Osteocyte (in vitro differentiated cells): Measurements from ENCODE around the gene ANAPC5. TPM values are rescaled to one million over a fixed set of nuclear protein-coding genes. Genes with fewer than 3 reads are reported as not detected.

Source experiments
- DNase-seq: peaks from one replicate; pipeline ENCODE4 v3.0.0; 2021; ENCODE audit warnings: mixed read lengths; ENCODE audit not compliant: unreplicated experiment; ENCODE audit errors: extremely low spot score
- H3K27ac Mint-ChIP-seq: one replicate; pipeline ENCODE4 v1.8.0; 2021; ENCODE audit warnings: mild to moderate bottlenecking, mixed read lengths; ENCODE audit not compliant: unreplicated experiment
- H3K27me3 Mint-ChIP-seq: one replicate; pipeline ENCODE4 v1.8.0; 2021; ENCODE audit warnings: mixed read lengths; ENCODE audit not compliant: unreplicated experiment
- H3K36me3 Mint-ChIP-seq: one replicate; pipeline ENCODE4 v1.8.0; 2021; ENCODE audit warnings: mixed read lengths; ENCODE audit not compliant: unreplicated experiment
- H3K4me1 Mint-ChIP-seq: one replicate; pipeline ENCODE4 v1.8.0; 2021; ENCODE audit warnings: mixed read lengths; ENCODE audit not compliant: unreplicated experiment
- H3K4me3 Mint-ChIP-seq: one replicate; pipeline ENCODE4 v1.8.0; 2021; ENCODE audit warnings: mild to moderate bottlenecking, moderate library complexity, mixed read lengths; ENCODE audit not compliant: unreplicated experiment
- H3K9me3 Mint-ChIP-seq: one replicate; pipeline ENCODE4 v1.8.0; 2021; ENCODE audit warnings: mixed read lengths; ENCODE audit not compliant: unreplicated experiment
- total RNA-seq: library from RNA; stranded (reverse); gene quantifications from 2 replicates; pipeline ENCODE4 v1.2.1, GENCODE V29; 2021
- TF ChIP-seq, protein P1 (sequence below): fragments of 200-600 bp; sonication (generic); IDR thresholded peaks from 2 replicates; pipeline ENCODE4 v1.5.0; 2021; ENCODE audit warnings: antibody characterized with exemption, mild to moderate bottlenecking, moderate library complexity

ANAPC5 gene
- total RNA-seq, 1 donor from 2014 or later: 130 TPM

DNA sequence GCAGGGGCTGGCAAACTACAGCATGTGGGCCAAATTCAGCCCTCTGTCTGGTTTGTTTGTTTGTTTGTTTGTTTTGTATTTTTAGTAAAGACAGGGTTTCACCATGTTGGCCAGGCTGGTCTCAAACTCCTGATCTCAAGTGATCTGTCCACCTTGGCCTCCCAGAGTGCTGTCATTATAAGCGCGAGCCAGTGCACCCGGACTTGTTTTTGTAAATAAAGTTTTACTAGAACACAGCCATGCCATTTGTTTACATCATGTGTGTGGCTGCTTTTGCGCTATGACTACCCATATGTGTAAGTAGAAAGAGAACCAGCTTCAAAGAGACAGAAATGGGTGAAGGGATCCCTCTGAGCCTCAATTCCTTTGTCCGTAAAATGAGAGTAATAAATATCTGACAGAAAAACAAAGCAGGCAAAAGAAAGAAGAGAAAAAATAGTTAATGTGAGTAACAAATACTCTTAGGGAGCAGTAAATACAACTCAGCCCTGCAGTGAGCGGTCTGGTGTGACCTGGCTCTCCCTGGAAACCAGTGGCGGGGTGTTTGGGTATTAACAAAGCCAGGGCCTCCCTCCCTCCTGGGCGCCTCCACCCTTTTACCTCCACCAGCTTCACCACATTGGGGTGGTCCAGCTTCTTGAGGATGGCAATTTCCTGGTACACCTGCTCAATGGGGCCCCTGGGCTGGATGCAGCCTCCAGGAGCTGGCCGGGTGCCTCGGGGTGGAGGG is 88.8 kb downstream of the ANAPC5 start:
- TF ChIP-seq, protein P1, sequence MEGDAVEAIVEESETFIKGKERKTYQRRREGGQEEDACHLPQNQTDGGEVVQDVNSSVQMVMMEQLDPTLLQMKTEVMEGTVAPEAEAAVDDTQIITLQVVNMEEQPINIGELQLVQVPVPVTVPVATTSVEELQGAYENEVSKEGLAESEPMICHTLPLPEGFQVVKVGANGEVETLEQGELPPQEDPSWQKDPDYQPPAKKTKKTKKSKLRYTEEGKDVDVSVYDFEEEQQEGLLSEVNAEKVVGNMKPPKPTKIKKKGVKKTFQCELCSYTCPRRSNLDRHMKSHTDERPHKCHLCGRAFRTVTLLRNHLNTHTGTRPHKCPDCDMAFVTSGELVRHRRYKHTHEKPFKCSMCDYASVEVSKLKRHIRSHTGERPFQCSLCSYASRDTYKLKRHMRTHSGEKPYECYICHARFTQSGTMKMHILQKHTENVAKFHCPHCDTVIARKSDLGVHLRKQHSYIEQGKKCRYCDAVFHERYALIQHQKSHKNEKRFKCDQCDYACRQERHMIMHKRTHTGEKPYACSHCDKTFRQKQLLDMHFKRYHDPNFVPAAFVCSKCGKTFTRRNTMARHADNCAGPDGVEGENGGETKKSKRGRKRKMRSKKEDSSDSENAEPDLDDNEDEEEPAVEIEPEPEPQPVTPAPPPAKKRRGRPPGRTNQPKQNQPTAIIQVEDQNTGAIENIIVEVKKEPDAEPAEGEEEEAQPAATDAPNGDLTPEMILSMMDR: no peak
- no peak overlapping the region for H3K4me3 Mint-ChIP-seq
- H3K9me3 Mint-ChIP-seq: no peaks in the 10 kb centered on the region
- H3K27ac Mint-ChIP-seq: no peak overlapping the region
- H3K4me1 Mint-ChIP-seq: no peaks in the 10 kb centered on the region
- no peak for DNase-seq
- H3K36me3 Mint-ChIP-seq: peaks cover 38% of the 10 kb centered on the region
- H3K27me3 Mint-ChIP-seq: no peaks in the 10 kb centered on the region

DNA sequence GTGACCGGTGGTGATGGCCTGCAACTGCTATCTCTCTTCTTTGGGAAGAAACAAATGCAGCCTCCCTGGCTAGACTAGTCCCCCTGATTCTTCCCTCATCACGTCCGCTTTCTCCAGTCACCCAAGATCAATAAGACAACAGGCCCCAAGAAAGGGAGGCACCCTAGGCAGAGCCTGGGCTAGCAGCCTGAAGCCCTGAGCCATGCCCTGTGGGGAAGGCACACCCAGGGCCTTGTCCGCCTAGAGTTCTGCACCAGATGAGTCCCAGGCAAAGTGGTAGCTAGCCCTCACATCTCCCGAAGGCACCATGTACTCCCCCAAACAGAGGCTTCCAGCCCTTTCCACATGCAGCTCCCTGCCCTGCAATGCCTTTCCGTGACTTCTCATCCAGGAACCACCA is 90.8 kb downstream of the ANAPC5 start:
- Mint-ChIP-seq H3K36me3 (peaks cover 42% of the 10 kb centered on the region), H3K27me3 (no peaks in the 10 kb centered on the region), H3K9me3 (no peaks in the 10 kb centered on the region), H3K4me3 (no peak overlapping the region), H3K27ac (no peak overlapping the region), H3K4me1 (no peaks in the 10 kb centered on the region)
- no peak for DNase-seq
- TF ChIP-seq, protein P1: no peak

DNA sequence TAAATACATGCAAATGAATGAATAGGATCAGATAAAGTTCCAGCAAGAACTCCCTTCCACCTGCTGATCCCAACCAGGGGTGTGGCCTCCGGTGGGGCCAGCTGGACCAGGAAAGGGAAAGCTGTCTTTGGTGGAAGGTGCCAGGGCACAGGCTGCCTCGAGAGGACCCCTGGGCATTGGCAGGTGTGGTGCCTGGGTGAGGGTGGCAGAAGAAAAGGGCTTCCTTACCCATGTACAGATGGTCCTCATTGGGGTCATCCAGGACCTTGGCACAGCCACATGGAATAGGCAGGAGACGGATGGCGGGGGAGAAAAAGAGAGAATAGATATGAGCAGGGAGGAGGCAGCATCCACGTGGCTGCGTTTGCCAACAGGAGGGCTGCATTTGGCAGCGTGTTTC is 92.1 kb downstream of the ANAPC5 start:
- Mint-ChIP-seq H3K27me3 (no peaks in the 10 kb centered on the region), H3K36me3 (peaks cover 48% of the 10 kb centered on the region), H3K9me3 (no peaks in the 10 kb centered on the region), H3K4me1 (no peaks in the 10 kb centered on the region), H3K27ac (no peak overlapping the region), H3K4me3 (no peak overlapping the region)
- TF ChIP-seq, protein P1: no peak
- no peak for DNase-seq

DNA sequence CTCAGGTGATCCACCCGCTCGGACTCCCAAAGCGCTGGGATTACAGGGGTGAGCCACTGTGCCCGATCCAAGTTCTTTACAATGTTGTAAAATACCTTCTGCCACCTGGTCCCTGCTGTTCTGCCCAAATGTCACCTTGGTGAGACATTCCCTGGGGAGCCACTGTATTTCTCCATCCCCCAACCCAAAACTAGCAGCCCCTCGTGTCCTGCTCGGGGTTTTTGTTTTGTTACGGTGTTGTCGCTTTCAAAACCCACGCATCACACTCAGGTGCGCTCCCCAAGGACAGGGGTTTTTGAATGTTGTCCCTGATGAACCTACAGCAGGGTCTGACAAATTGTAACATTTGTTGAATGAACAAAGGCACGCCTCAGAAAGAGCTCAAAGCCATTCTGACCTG is 93.1 kb downstream of the ANAPC5 start:
- H3K9me3 Mint-ChIP-seq: no peaks in the 10 kb centered on the region
- no peak overlapping the region for H3K4me3 Mint-ChIP-seq
- TF ChIP-seq, protein P1: no peak
- H3K27ac Mint-ChIP-seq: no peak overlapping the region
- no peaks in the 10 kb centered on the region for H3K4me1 Mint-ChIP-seq
- no peak for DNase-seq
- H3K36me3 Mint-ChIP-seq: peaks cover 55% of the 10 kb centered on the region
- H3K27me3 Mint-ChIP-seq: no peaks in the 10 kb centered on the region

Other genes starting within 250 kb of the ANAPC5 start
- 0.08 and 0.30 TPM in 2 replicates for gene P2RX7, start 219.5 kb downstream of the ANAPC5 start, total RNA-seq
- gene P2RX4, start 142.3 kb downstream of the ANAPC5 start, total RNA-seq: 20.3 and 21.1 TPM in 2 replicates
- gene CAMKK2, start 55.7 kb downstream of the ANAPC5 start, total RNA-seq: 33.0 TPM in 2 replicates
- 39.5 and 42.5 TPM in 2 replicates for gene RNF34, start 47.7 kb upstream of the ANAPC5 start, total RNA-seq
- gene KDM2B, start 228.6 kb upstream of the ANAPC5 start, total RNA-seq: 30.8 and 31.9 TPM in 2 replicates